Lung (tissue), 12 donors: ENCODE measurements around the gene PARD3B. TPM values are rescaled to one million over a fixed set of nuclear protein-coding genes. Genes with fewer than 3 reads are reported as not detected.

ENCODE experiments used
- ATAC-seq: fragments of 200-7000 bp; cut with Tn5 transposase; one replicate; pipeline ENCODE4 v1.9.1; 2020; ENCODE audit warnings: moderate number of reproducible peaks; ENCODE audit not compliant: insufficient read depth, low FRiP score
- DNase-seq, 3 donors: peaks; one replicate each; pipeline ENCODE4 v3.0.0-alpha.2; 2013 to 2017
- H3K27ac ChIP-seq, 2 donors: one replicate each; pipeline ENCODE4 v1.5.1; 2013; ENCODE audit warnings: mild to moderate bottlenecking in 2 of 2, moderate library complexity in 2 of 2, control low read depth in 1 of 2, inconsistent platforms in 1 of 2, low read depth in 1 of 2, low read length in 1 of 2
- H3K27me3 ChIP-seq, 3 donors: one replicate each; pipeline ENCODE4 v1.5.1; 2013; ENCODE audit warnings: low read length in 2 of 3; ENCODE audit not compliant: control insufficient read depth in 3 of 3, insufficient read depth in 3 of 3
- H3K36me3 ChIP-seq, 4 donors: one replicate each; pipeline ENCODE4 v1.5.1; 2013; ENCODE audit warnings: low read length in 4 of 4, mild to moderate bottlenecking in 1 of 4, moderate library complexity in 1 of 4; ENCODE audit not compliant: control insufficient read depth in 4 of 4, insufficient read depth in 4 of 4
- H3K4me1 ChIP-seq, 5 donors: one replicate each; pipeline ENCODE4 v1.5.1; 2013; ENCODE audit warnings: low read length in 5 of 5, mild to moderate bottlenecking in 2 of 5, moderate library complexity in 1 of 5; ENCODE audit not compliant: control insufficient read depth in 5 of 5, insufficient read depth in 5 of 5
- H3K4me3 ChIP-seq: one replicate; pipeline ENCODE4 v1.5.1; 2013; ENCODE audit warnings: mild to moderate bottlenecking, control low read depth, moderate library complexity
- H3K9ac ChIP-seq, 2 donors: one replicate each; pipeline ENCODE4 v1.5.1; 2013; ENCODE audit warnings: low read length in 2 of 2, control low read depth in 1 of 2; ENCODE audit not compliant: insufficient read depth in 1 of 2
- H3K9me3 ChIP-seq, 4 donors: one replicate each; pipeline ENCODE4 v1.5.1; 2013; ENCODE audit warnings: low read length in 3 of 4, mild to moderate bottlenecking in 1 of 4, moderate library complexity in 1 of 4; ENCODE audit not compliant: control insufficient read depth in 4 of 4, insufficient read depth in 3 of 4
- WGBS, 2 donors: extraction: QIAGEN DNeasy Blood & Tissue Kit; methylation state at CpG; one replicate each; pipeline ENCODE4 v1.1.7; 2013; 5-methylcytosine and 5-hydroxymethylcytosine counted together
- polyA plus RNA-seq, 2 donors: library from polyadenylated mRNA; stranded (reverse); fragments of 200-250 nt; gene quantifications; one replicate each; pipeline ENCODE4 v1.2.1, GENCODE V29; 2013
- total RNA-seq, 2 donors: library from RNA; depleted of rRNA in 1 of 2; stranded (reverse); fragments of >200 nt in 1 of 2; gene quantifications; one replicate each; pipeline ENCODE4 v1.2.1, GENCODE V29; 2014 to 2021
- TF ChIP-seq, protein P1 (sequence below): IDR thresholded peaks from 2 replicates; pipeline ENCODE4 v1.5.1; 2012; ENCODE audit warnings: mild to moderate bottlenecking; ENCODE audit errors: control extremely low read depth, extremely low read depth
- donor health status: control.
- donor health status: control.
- donor health status: Bipolar disorder and iron deficiency.
- donor health status: healthy.
- donor health status: DM: yes; HTN: yes; CAD: no.

The PARD3B gene
- total and polyA plus RNA-seq, 4 donors: 2.4 to 38.7 (median 17.1) TPM

DNA sequence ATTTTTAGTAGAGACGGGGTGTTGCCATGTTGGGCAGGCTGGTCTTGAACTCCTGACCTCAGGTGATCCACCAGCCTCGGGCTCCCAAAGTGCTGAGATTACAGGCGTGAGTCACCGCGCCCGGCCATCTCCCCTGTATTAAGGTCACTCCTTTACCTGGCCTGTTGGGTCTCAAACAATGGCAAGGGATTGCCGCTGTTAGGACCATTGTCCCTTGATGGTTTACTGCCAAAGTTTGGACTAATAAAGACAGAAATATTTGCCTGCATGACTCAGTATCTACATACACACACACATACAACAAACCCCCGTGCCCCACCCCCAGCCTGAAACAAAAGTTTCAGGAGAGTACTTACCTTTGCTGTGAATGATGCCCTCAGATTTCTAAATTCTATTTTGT is 16.5 kb downstream of the PARD3B start:
- peaks cover 0 to 3% (median 0%) of the 10 kb centered on the region in 4 donors for H3K36me3 ChIP-seq
- WGBS, 2 donors: 94 to 96% methylated on average over 8 of the region's 8 CpGs
- H3K27me3 ChIP-seq: no peaks in the 10 kb centered on the region
- TF ChIP-seq, protein P1, sequence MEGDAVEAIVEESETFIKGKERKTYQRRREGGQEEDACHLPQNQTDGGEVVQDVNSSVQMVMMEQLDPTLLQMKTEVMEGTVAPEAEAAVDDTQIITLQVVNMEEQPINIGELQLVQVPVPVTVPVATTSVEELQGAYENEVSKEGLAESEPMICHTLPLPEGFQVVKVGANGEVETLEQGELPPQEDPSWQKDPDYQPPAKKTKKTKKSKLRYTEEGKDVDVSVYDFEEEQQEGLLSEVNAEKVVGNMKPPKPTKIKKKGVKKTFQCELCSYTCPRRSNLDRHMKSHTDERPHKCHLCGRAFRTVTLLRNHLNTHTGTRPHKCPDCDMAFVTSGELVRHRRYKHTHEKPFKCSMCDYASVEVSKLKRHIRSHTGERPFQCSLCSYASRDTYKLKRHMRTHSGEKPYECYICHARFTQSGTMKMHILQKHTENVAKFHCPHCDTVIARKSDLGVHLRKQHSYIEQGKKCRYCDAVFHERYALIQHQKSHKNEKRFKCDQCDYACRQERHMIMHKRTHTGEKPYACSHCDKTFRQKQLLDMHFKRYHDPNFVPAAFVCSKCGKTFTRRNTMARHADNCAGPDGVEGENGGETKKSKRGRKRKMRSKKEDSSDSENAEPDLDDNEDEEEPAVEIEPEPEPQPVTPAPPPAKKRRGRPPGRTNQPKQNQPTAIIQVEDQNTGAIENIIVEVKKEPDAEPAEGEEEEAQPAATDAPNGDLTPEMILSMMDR: no peak
- H3K4me3 ChIP-seq: no peak overlapping the region
- H3K9ac ChIP-seq: no peak overlapping the region
- ATAC-seq: no peak
- H3K27ac ChIP-seq: no peak overlapping the region
- H3K4me1 ChIP-seq: no peaks in the 10 kb centered on the region
- H3K9me3 ChIP-seq: no peaks in the 10 kb centered on the region
- DNase-seq: no peak

DNA sequence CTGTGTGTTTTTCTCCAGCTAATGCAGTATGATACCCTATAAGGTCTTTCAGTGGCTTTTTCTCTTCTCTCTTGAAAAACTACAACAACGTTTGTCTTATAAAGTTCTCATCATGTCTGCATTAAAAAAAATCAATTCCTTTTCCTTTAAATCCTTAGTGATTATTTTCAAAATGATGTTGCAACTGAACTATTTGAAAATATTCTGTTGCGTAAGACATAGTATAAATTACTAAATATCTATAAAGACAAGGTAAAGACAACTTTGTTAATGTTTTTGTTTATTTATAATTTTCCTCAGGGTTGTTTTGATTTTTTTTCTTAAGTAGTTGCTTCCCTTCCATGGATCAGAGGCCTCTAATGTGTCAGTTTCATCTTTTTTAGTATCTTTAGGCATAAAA is 21.2 kb downstream of the PARD3B start:
- ATAC-seq (no peak), DNase-seq (no peak)
- no peak overlapping the region for H3K9ac ChIP-seq
- no peak overlapping the region for H3K27ac ChIP-seq
- 68 to 82% methylated on average over 2 of the region's 2 CpGs for WGBS, 2 donors
- H3K9me3 ChIP-seq: no peaks in the 10 kb centered on the region
- H3K4me1 ChIP-seq: peaks cover 0 to 3% (median 0%) of the 10 kb centered on the region in 5 donors
- H3K36me3 ChIP-seq: no peaks in the 10 kb centered on the region
- TF ChIP-seq, protein P1: no peak
- H3K27me3 ChIP-seq: no peaks in the 10 kb centered on the region
- no peak overlapping the region for H3K4me3 ChIP-seq

DNA sequence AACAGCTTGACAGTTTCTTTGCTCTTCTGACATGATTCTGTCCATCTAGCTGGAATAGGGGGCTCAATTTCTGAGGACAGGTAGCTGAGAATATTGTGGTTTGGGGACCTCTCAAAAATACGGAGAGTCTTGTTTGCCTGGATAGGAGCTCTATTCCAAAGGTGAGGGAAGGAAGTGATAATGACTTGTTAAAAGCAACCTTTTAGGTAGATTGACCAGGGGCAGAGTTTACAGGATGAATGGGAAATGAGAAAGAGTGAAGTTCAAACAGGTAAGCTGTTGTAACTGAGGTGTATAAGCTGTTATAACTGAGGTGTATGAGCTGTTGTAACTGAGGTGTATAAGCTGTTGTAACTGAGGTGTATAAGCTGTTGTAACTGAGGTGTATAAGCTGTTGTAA is 25.1 kb downstream of the PARD3B start:
- no peak for DNase-seq
- no peak overlapping the region for H3K9ac ChIP-seq
- H3K9me3 ChIP-seq: no peaks in the 10 kb centered on the region
- WGBS, 2 donors: 91 to 93% methylated on average over 1 of the region's 1 CpG
- H3K36me3 ChIP-seq: no peaks in the 10 kb centered on the region
- TF ChIP-seq, protein P1: no peak
- H3K27ac ChIP-seq: no peak overlapping the region
- peaks cover 0 to 6% (median 3%) of the 10 kb centered on the region in 5 donors for H3K4me1 ChIP-seq
- no peaks in the 10 kb centered on the region for H3K27me3 ChIP-seq
- no peak for ATAC-seq
- no peak overlapping the region for H3K4me3 ChIP-seq

DNA sequence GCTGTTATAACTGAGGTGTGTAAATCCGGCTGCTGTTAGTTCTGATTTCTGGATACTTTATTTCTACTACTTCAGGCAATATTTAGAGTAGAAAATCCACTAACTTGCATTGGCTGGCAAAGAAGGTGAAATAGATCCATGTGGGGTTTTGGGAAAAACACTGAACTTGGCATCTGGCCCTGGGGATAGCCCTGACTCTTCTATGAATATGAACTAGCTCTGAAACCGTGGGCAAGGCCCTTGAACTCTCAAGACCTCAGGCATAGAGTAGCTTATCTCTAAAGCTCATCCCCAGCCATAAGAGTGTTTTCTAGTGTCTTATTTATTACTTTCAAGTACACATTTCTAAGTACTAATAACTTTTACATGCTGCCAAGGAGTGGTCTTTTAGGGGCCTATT is 25.8 kb downstream of the PARD3B start:
- no peak for DNase-seq
- TF ChIP-seq, protein P1: no peak
- no peaks in the 10 kb centered on the region for H3K36me3 ChIP-seq

More for the DNA sequence above, 25.8 kb downstream of the PARD3B start:
- 72 to 79% methylated on average over 2 of the region's 2 CpGs for WGBS, 2 donors
- Histone ChIP-seq H3K27me3 (no peaks in the 10 kb centered on the region), H3K27ac (no peak overlapping the region), H3K4me1 (peaks cover 0 to 6% (median 3%) of the 10 kb centered on the region in 5 donors), H3K9me3 (no peaks in the 10 kb centered on the region), H3K4me3 (no peak overlapping the region), H3K9ac (no peak overlapping the region)
- no peak for ATAC-seq
